Measurements from ENCODE around the gene RNF166.

The RNF166 gene

DNA sequence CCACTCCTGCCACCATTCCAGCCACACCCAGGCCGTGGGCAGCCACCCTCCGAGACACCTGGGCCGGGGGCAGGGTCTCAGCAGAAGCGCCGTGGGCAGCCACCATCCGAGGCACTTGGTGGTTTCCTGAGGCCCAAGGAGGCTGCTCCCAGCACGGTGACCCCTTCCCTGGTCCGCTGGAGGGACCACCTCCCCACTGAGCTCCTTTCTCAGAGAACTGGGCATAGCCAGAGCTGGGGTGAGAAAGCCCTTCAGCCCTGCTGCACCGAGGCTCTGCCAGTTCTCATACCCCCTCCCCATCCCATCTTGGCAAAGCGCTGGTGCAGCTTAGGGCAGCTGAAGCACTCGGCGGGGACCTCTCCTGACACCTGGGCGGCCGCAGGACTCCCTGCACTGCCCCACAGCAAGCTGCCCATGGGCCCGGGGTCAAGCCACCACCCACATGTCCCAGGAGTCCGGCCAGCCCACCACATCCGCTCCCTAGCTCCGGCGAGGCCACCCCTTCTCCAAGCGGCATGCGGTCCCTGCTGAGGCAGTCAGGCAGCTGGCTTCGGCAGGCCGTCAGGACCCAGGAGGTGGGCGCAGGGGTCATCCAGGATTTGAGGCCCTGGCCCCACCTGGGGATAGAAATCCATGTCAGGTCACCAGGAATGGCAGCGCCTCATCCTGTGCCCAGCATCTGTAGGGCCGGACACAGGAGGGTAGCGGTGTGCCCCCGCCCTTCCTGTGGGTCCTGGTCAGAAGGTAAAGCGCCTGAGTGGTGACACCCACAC is 54.0 kb downstream of the RNF166 start:
- no peak for DNase-seq (ENCODE audit: extremely low read depth, low read depth)
- TF ChIP-seq CTCF (IDR thresholded peaks at IDR 0.05; ENCODE audit: low read depth, low read length), result no peak

GRCh38 chr16:88651276-88651988 is 54.8 kb downstream of the RNF166 start:
- no peak for TF ChIP-seq CTCF (IDR thresholded peaks at IDR 0.05; ENCODE audit: low read depth, low read length)
- no peak for DNase-seq (ENCODE audit: extremely low read depth, low read depth)

- TF ChIP-seq CTCF (IDR thresholded peaks at IDR 0.05; ENCODE audit: low read depth, low read length), result no peak
- DNase-seq (ENCODE audit: extremely low read depth, low read depth), result no peak
Observed at GRCh38 chr16:88650749-88651275, 55.4 kb downstream of the RNF166 start, which contains the start of gene CYBA. Gene CYBA, minus strand, starts transcription at chr16:88651053. Its CDS starts 40 bp downstream, at chr16:88651013.

DNA sequence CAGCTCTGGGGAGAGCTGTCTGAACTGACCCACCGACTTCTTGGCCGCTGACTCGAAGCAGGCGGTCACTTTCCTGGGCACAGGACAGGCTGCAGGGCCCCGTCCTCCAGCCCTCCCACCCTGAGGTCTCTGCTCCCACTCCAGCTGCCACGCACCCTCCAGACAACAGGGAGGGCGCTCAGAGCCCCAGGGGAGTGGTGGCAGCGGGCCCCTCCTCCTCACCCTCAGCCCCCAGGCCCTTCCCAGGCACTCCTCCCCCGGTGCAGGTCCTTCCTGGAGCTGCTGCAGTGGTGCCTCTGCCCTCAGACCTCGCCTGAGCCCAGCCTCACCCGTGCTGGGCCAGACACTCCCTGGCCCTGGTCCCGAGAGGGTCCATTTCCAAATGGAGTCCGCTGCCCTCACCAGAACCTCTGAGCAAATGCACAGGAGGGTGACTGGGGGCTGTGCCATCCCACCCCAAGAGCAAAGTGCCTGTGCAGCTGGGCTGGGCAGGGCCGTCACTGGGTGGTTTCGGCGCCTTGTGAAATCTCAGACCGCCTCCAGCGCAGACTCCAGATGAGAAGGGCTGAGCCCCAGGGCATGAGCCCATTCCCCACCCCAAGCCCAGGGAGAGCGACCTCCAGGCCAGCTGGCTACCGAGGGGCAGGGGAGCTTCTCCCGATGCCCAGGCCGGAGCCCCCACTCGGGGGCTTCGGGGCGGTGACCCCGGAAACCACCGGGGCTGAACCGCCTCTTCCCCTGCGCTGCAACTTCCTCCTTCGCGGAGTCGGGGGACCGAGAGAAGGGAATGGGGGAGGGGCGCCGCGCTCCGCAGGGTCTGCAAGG is 56.1 kb downstream of the RNF166 start:
- TF ChIP-seq CTCF (IDR thresholded peaks at IDR 0.05; ENCODE audit: low read depth, low read length), result no peak
- DNase-seq (ENCODE audit: extremely low read depth, low read depth), result no peak

DNA sequence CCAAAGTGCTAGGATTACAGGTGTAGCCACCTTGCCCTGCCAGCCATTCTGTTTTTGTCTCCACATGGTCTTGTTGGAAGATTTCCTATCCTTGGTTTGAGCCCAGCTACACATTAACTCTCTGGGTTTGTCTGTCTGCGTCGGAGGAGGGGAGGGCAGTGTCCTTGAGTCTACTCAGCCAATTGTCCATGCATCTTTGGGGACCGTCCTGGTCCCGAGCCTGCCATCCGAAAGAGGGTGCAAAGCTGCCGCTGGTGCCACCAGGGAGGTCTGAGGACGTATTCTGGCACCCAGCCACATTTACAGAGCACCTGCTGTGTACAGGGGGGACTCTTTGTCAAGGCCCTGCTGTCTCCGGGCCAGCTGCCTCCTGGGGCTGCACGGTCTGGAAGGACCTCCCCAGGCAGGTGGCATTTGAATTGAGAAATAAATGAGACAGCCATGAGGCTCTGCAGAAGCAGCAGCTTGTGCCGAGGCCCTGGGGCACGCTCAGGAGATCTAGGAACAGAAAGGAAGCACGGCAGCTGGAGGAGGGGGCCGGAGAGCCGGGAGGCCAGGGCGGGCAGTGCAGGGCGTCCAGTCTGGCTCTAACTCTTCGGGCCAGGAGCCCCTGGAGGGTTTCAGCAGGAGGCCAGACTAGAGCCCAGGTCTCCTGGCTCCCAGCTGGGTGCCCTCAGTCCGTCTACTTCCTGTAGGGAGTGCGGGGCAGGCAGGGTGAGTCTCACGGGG is 56.8 kb downstream of the RNF166 start:
- TF ChIP-seq CTCF (IDR thresholded peaks at IDR 0.05; ENCODE audit: low read depth, low read length), result no peak
- no peak for DNase-seq (ENCODE audit: extremely low read depth, low read depth)

GRCh38 chr16:88647178-88648070 is 58.8 kb downstream of the RNF166 start:
- TF ChIP-seq CTCF (IDR thresholded peaks at IDR 0.05; ENCODE audit: low read depth, low read length), result no peak
- DNase-seq (ENCODE audit: extremely low read depth, low read depth), result no peak
